C4-2B (cell line): ENCODE results near the gene RAD51C.
"Not testable (repeated sequence)": the region's sequence is repeated elsewhere in the genome, so short reads cannot be mapped to it uniquely, and the experiment has no call there.

ENCODE experiments used
- H3K27ac ChIP-seq: fragments of 450-650 bp; 2 replicates; pipeline ENCODE4 v1.5.1; 2017
- CTCF ChIP-seq: fragments of 450-650 bp; conservative IDR thresholded peaks from 2 replicates; pipeline ENCODE4 v1.5.1; 2017; ENCODE audit warnings: mild to moderate bottlenecking
- ZFX ChIP-seq: fragments of 450-650 bp; IDR thresholded peaks from 2 replicates; pipeline ENCODE4 v1.6.1; 2017

The RAD51C gene

GRCh38 chr17:58728798-58729197 is 36.4 kb downstream of the RAD51C start:
- H3K27ac ChIP-seq = no peak overlapping the region
- TF ChIP-seq CTCF = no peak
- no peak for TF ChIP-seq ZFX

GRCh38 chr17:58730937-58731336 is 38.5 kb downstream of the RAD51C start:
- no peak overlapping the region for H3K27ac ChIP-seq
- TF ChIP-seq ZFX (no peak), CTCF (no peak)

- H3K27ac ChIP-seq = peak overlapping the region; percentile 40; the same call in 1 of the 2 replicates
- no peak for TF ChIP-seq CTCF
- no peak for TF ChIP-seq ZFX
Observed at GRCh38 chr17:58734040-58734439, 41.6 kb downstream of the RAD51C start.

- TF ChIP-seq CTCF (no peak), ZFX (no peak)
- peak overlapping the region; percentile 21; the same call in 1 of the 2 replicates for H3K27ac ChIP-seq
Observed at GRCh38 chr17:58734811-58735210, 42.4 kb downstream of the RAD51C start.

GRCh38 chr17:58741121-58741625 is 48.8 kb downstream of the RAD51C start:
- no peak overlapping the region for H3K27ac ChIP-seq
- TF ChIP-seq ZFX (no peak), CTCF (no peak)

GRCh38 chr17:58747674-58748073 is 55.3 kb downstream of the RAD51C start:
- no peak overlapping the region for H3K27ac ChIP-seq
- no peak for TF ChIP-seq ZFX
- TF ChIP-seq CTCF = no peak

- not testable (repeated sequence) for H3K27ac ChIP-seq
Observed at GRCh38 chr17:58749627-58750026, 57.2 kb downstream of the RAD51C start.

- TF ChIP-seq CTCF (no peak), ZFX (no peak)
- H3K27ac ChIP-seq = no peak overlapping the region
Observed at GRCh38 chr17:58753026-58753425, 60.6 kb downstream of the RAD51C start.
